GM12878 (cell line): ENCODE data around the gene MVP. TPM values are rescaled to one million over a fixed set of nuclear protein-coding genes. Genes with fewer than 3 reads are reported as not detected.

Experiments used
- ATF7 ChIP-seq: fragments of 450-650 bp; IDR thresholded peaks from 2 replicates; pipeline ENCODE4 v1.6.1; 2016; ENCODE audit warnings: low read depth, mild to moderate bottlenecking
- DPF2 ChIP-seq: fragments of 450-650 bp; IDR thresholded peaks from 2 replicates; pipeline ENCODE4 v1.6.1; 2017; ENCODE audit warnings: mild to moderate bottlenecking
- FOXM1 ChIP-seq: IDR thresholded peaks from 2 replicates; pipeline ENCODE4 v1.6.1; 2012; ENCODE audit warnings: low read depth, mild to moderate bottlenecking, inconsistent platforms, low read length, moderate library complexity
- PAX5 ChIP-seq: IDR thresholded peaks from 2 replicates; pipeline ENCODE4 v1.6.1; 2011; ENCODE audit warnings: low read depth, low read length, borderline replicate concordance
- RAD21 ChIP-seq: IDR thresholded peaks from 2 replicates; pipeline ENCODE4 v1.6.1; 2011; ENCODE audit warnings: mild to moderate bottlenecking, low read depth, low read length, moderate library complexity; ENCODE audit not compliant: insufficient read depth
- RCOR1 ChIP-seq: conservative IDR thresholded peaks from 2 replicates; pipeline ENCODE4 v1.6.1; 2012; ENCODE audit warnings: low read depth, low read length, improper control_type of control experiment
- SIN3A ChIP-seq: IDR thresholded peaks from 2 replicates; pipeline ENCODE4 v1.6.1; 2012; ENCODE audit warnings: low read depth, low read length, improper control_type of control experiment
- SRF ChIP-seq, 2 experiments: IDR thresholded peaks; 2 replicates each; pipeline ENCODE4 v1.6.1; 2011; ENCODE audit warnings: low read depth in 2 of 2, low read length in 2 of 2, mild to moderate bottlenecking in 1 of 2, moderate library complexity in 1 of 2
- SUPT20H ChIP-seq: IDR thresholded peaks from 2 replicates; pipeline ENCODE4 v1.6.1; 2011; ENCODE audit warnings: low read depth, mild to moderate bottlenecking, low read length, moderate library complexity, borderline replicate concordance; ENCODE audit not compliant: control insufficient read depth
- TAF1 ChIP-seq: IDR thresholded peaks from 2 replicates; pipeline ENCODE4 v1.6.1; 2011; ENCODE audit warnings: mild to moderate bottlenecking, low read depth, low read length, borderline replicate concordance
- TCF12 ChIP-seq: IDR thresholded peaks from 2 replicates; pipeline ENCODE4 v1.6.1; 2011; ENCODE audit warnings: low read depth, mild to moderate bottlenecking, low read length
- polyA plus RNA-seq, 11 experiments: library from polyadenylated mRNA; depleted of rRNA in 4 of 11; unstranded in 6 of 11; stranded (reverse) in 5 of 11; fragments of >200 nt; fragmentation: Nextera tagmentation in 4 of 11; fragmentation: Illumina TruSeq in 1 of 11; extraction: Ambion mirVana in 4 of 11; extraction: Trizol in 1 of 11; gene quantifications; 1 replicate in 1 of 11; 2 replicates in 10 of 11; pipeline versions ENCODE4 v1.2.1 to v1.2.3, GENCODE V29; 2011 to 2016; ENCODE audit warnings: inconsistent platforms in 2 of 11, missing spikeins in 2 of 11, low read depth in 1 of 11
- total RNA-seq, 4 experiments: library from RNA; depleted of rRNA in 3 of 4; stranded (reverse); fragments of >200 nt in 3 of 4; fragmentation: Illumina TruSeq in 1 of 4; extraction: Trizol in 1 of 4; gene quantifications; 2 replicates each; pipeline versions ENCODE4 v1.2.1 to v1.2.3, GENCODE V29; 2013 to 2021
- TF ChIP-seq, protein P1 (sequence below): IDR thresholded peaks from 2 replicates; pipeline ENCODE4 v1.6.1; 2012; ENCODE audit warnings: improper control_type of control experiment, low read depth, low read length; ENCODE audit not compliant: insufficient replicate concordance
- TF ChIP-seq, protein P2 (sequence below): fragments of 450-650 bp; IDR thresholded peaks from 2 replicates; pipeline ENCODE4 v1.6.1; 2017; ENCODE audit warnings: mild to moderate bottlenecking, low read depth, inconsistent platforms; ENCODE audit not compliant: poor library complexity, severe bottlenecking
- TF ChIP-seq, protein P3 (sequence below): IDR thresholded peaks from 2 replicates; pipeline ENCODE4 v1.6.1; 2012; ENCODE audit warnings: low read depth, low read length, improper control_type of control experiment
- TF ChIP-seq, protein P4 (sequence below): IDR thresholded peaks from 2 replicates; pipeline ENCODE4 v1.6.1; 2011; ENCODE audit warnings: low read depth, mild to moderate bottlenecking, low read length, moderate library complexity, borderline replicate concordance; ENCODE audit errors: extremely low read depth

MVP gene
- total and polyA plus RNA-seq, 10 of the 15 experiments (the other 5 are each of a cell fraction or from before 2014, with no cell fraction given): 0.98 to 74.2 (median 54.7) TPM

- TF ChIP-seq FOXM1 (no peak), SRF (IDR thresholded peaks at IDR 0.05; ENCODE audit: low read depth in 2 of 2, low read length in 2 of 2) (peak in 1 of 2 experiments; percentile 61; a peak in 1 of 4 replicates), TAF1 (peak; percentile 80; the same call in 1 of the 2 replicates), RAD21 (peak; percentile 61), DPF2 (no peak; the same call in none of the 2 replicates), ATF7 (no peak; the same call in 1 of the 2 replicates), PAX5 (0 out of 2 replicates have a peak, but pooled peaks have one; percentile 21), TCF12 (peak; percentile 28; the same call in 1 of the 2 replicates), SIN3A (peak; percentile 97), SUPT20H (no peak), RCOR1 (0 out of 2 replicates have a peak, but pooled peaks have one; percentile 49)
- TF ChIP-seq, protein P1, sequence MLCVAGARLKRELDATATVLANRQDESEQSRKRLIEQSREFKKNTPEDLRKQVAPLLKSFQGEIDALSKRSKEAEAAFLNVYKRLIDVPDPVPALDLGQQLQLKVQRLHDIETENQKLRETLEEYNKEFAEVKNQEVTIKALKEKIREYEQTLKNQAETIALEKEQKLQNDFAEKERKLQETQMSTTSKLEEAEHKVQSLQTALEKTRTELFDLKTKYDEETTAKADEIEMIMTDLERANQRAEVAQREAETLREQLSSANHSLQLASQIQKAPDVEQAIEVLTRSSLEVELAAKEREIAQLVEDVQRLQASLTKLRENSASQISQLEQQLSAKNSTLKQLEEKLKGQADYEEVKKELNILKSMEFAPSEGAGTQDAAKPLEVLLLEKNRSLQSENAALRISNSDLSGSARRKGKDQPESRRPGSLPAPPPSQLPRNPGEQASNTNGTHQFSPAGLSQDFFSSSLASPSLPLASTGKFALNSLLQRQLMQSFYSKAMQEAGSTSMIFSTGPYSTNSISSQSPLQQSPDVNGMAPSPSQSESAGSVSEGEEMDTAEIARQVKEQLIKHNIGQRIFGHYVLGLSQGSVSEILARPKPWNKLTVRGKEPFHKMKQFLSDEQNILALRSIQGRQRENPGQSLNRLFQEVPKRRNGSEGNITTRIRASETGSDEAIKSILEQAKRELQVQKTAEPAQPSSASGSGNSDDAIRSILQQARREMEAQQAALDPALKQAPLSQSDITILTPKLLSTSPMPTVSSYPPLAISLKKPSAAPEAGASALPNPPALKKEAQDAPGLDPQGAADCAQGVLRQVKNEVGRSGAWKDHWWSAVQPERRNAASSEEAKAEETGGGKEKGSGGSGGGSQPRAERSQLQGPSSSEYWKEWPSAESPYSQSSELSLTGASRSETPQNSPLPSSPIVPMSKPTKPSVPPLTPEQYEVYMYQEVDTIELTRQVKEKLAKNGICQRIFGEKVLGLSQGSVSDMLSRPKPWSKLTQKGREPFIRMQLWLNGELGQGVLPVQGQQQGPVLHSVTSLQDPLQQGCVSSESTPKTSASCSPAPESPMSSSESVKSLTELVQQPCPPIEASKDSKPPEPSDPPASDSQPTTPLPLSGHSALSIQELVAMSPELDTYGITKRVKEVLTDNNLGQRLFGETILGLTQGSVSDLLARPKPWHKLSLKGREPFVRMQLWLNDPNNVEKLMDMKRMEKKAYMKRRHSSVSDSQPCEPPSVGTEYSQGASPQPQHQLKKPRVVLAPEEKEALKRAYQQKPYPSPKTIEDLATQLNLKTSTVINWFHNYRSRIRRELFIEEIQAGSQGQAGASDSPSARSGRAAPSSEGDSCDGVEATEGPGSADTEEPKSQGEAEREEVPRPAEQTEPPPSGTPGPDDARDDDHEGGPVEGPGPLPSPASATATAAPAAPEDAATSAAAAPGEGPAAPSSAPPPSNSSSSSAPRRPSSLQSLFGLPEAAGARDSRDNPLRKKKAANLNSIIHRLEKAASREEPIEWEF: no peak
- TF ChIP-seq, protein P2, sequence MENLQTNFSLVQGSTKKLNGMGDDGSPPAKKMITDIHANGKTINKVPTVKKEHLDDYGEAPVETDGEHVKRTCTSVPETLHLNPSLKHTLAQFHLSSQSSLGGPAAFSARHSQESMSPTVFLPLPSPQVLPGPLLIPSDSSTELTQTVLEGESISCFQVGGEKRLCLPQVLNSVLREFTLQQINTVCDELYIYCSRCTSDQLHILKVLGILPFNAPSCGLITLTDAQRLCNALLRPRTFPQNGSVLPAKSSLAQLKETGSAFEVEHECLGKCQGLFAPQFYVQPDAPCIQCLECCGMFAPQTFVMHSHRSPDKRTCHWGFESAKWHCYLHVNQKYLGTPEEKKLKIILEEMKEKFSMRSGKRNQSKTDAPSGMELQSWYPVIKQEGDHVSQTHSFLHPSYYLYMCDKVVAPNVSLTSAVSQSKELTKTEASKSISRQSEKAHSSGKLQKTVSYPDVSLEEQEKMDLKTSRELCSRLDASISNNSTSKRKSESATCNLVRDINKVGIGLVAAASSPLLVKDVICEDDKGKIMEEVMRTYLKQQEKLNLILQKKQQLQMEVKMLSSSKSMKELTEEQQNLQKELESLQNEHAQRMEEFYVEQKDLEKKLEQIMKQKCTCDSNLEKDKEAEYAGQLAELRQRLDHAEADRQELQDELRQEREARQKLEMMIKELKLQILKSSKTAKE: no peak
- TF ChIP-seq, protein P3, sequence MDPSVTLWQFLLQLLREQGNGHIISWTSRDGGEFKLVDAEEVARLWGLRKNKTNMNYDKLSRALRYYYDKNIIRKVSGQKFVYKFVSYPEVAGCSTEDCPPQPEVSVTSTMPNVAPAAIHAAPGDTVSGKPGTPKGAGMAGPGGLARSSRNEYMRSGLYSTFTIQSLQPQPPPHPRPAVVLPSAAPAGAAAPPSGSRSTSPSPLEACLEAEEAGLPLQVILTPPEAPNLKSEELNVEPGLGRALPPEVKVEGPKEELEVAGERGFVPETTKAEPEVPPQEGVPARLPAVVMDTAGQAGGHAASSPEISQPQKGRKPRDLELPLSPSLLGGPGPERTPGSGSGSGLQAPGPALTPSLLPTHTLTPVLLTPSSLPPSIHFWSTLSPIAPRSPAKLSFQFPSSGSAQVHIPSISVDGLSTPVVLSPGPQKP: no peak; the same call in 1 of the 2 replicates
- TF ChIP-seq, protein P4, sequence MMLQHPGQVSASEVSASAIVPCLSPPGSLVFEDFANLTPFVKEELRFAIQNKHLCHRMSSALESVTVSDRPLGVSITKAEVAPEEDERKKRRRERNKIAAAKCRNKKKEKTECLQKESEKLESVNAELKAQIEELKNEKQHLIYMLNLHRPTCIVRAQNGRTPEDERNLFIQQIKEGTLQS: no peak
These were observed 29.9 kb upstream of the MVP start, which contains the start of gene KIF22 (continued) for GRCh38 chr16:29790183-29790948.
